H1 (cell line): ENCODE measurements around the gene PTPRD. TPM values are rescaled to one million over a fixed set of nuclear protein-coding genes. Genes with fewer than 3 reads are reported as not detected.

Experiments
- BACH1 ChIP-seq: IDR thresholded peaks from 2 replicates; pipeline ENCODE4 v1.6.1; 2012; ENCODE audit warnings: low read length, improper control_type of control experiment
- CBX8 ChIP-seq: fragments of 300-800, 300-1000 bp; sonication (generic); IDR thresholded peaks from 2 replicates; pipeline ENCODE4 v1.7.1; 2016; ENCODE audit warnings: low read depth, low read length, borderline replicate concordance
- CHD1 ChIP-seq: IDR thresholded peaks from 2 replicates; pipeline ENCODE4 v1.6.1; 2012; ENCODE audit warnings: low read depth, low read length, improper control_type of control experiment
- POU5F1 ChIP-seq: IDR thresholded peaks from 2 replicates; pipeline ENCODE4 v1.6.1; 2011; ENCODE audit warnings: low read depth, mild to moderate bottlenecking, low read length, moderate library complexity
- RBBP5 ChIP-seq: IDR thresholded peaks from 2 replicates; pipeline ENCODE4 v1.7.1; 2012; ENCODE audit warnings: low read depth, mild to moderate bottlenecking, inconsistent platforms, low read length, moderate library complexity, borderline replicate concordance
- polyA plus RNA-seq, 7 experiments: library from polyadenylated mRNA; depleted of rRNA in 3 of 7; stranded (reverse) in 5 of 7; unstranded in 2 of 7; fragments of >200 nt in 5 of 7; fragments of 200-250 nt in 2 of 7; gene quantifications; 1 replicate in 5 of 7; 2 replicates in 1 of 7; 4 replicates in 1 of 7; pipeline versions ENCODE4 v1.2.1 to v1.2.3, GENCODE V29; 2011 to 2013; ENCODE audit warnings: missing spikeins in 2 of 7, mixed read lengths in 2 of 7
- total RNA-seq: library from RNA; stranded (reverse); fragmentation: NEBNext Ultra II Directional; extraction: Animal tissue kit (Norgen Biotek cat#: 25700); gene quantifications from 2 replicates; pipeline ENCODE4 v1.2.1, GENCODE V29; 2021

The PTPRD gene
- total and polyA plus RNA-seq, 2 of the 8 experiments (the other 6 are each of a cell fraction or from before 2014, with no cell fraction given), result 17.2 to 77.0 TPM

GRCh38 chr9:10112070-10112469 lies 500.7 kb downstream of the PTPRD start (continued):
- TF ChIP-seq BACH1, result no peak
- no peak for TF ChIP-seq CHD1
- no peak for TF ChIP-seq CBX8
- no peak for TF ChIP-seq RBBP5
- TF ChIP-seq POU5F1, result no peak
